CD14-positive monocyte (primary cell): ENCODE measurements around the gene ARL15. TPM values are rescaled to one million over a fixed set of nuclear protein-coding genes. Genes with fewer than 3 reads are reported as not detected.

Source experiments
- DNase-seq, 3 donors: peaks; one replicate each; pipeline ENCODE4 v3.0.0-alpha.2; 2011 to 2022
- H2AFZ ChIP-seq: 2 replicates; pipeline ENCODE4 v1.6.0; 2012; ENCODE audit warnings: mild to moderate bottlenecking, low read depth, low read length, inconsistent platforms; ENCODE audit not compliant: insufficient read depth, poor library complexity, severe bottlenecking
- H3K27ac ChIP-seq, 2 donors: 1 replicate in 1 of 2; 2 replicates in 1 of 2; pipeline ENCODE4 v1.5.1; 2012 to 2013; ENCODE audit warnings: low read length in 2 of 2, control low read depth in 1 of 2, inconsistent platforms in 1 of 2, low read depth in 1 of 2, mild to moderate bottlenecking in 1 of 2
- H3K27me3 ChIP-seq, 2 donors: one replicate each; pipeline versions ENCODE4 v1.6.0 to v1.6.1; 2011 to 2013; ENCODE audit warnings: low read length in 2 of 2; ENCODE audit not compliant: control insufficient read depth in 2 of 2, insufficient read depth in 2 of 2
- H3K36me3 ChIP-seq, 2 donors: replicated peaks in 1 of 2; 1 replicate in 1 of 2; 2 replicates in 1 of 2; pipeline versions ENCODE4 v1.5.1 to v1.6.1; 2012 to 2013; ENCODE audit warnings: low read length in 2 of 2, control low read depth in 1 of 2, inconsistent platforms in 1 of 2, mild to moderate bottlenecking in 1 of 2; ENCODE audit not compliant: insufficient read depth in 2 of 2, control insufficient read depth in 1 of 2
- H3K4me1 ChIP-seq, 2 donors: 1 replicate in 1 of 2; 2 replicates in 1 of 2; pipeline versions ENCODE4 v1.5.1 to v1.6.1; 2012 to 2013; ENCODE audit warnings: low read length in 2 of 2, control low read depth in 1 of 2, inconsistent platforms in 1 of 2, mild to moderate bottlenecking in 1 of 2, moderate library complexity in 1 of 2; ENCODE audit not compliant: insufficient read depth in 2 of 2, control insufficient read depth in 1 of 2
- H3K4me2 ChIP-seq: replicated peaks from 2 replicates; pipeline ENCODE3; 2012; ENCODE audit warnings: low read length, moderate library complexity, mild to moderate bottlenecking; ENCODE audit not compliant: poor library complexity, severe bottlenecking; ENCODE audit errors: extremely low read depth
- H3K4me3 ChIP-seq, 3 experiments: fragments of 200-600 bp in 1 of 3; sonication (generic) in 1 of 3; replicated peaks in 1 of 3; 1 replicate in 2 of 3; 2 replicates in 1 of 3; pipeline ENCODE4 v1.5.1; 2011 to 2013; ENCODE audit warnings: low read length in 3 of 3, mild to moderate bottlenecking in 3 of 3, control low read depth in 2 of 3, low read depth in 2 of 3, inconsistent platforms in 1 of 3, moderate library complexity in 1 of 3
- H3K79me2 ChIP-seq: 2 replicates; pipeline ENCODE4 v1.6.0; 2012; ENCODE audit warnings: mild to moderate bottlenecking, control low read depth, inconsistent platforms, low read length, moderate library complexity; ENCODE audit not compliant: insufficient read depth
- H3K9ac ChIP-seq: 2 replicates; pipeline ENCODE4 v1.6.0; 2017; ENCODE audit warnings: low read length, mild to moderate bottlenecking; ENCODE audit not compliant: insufficient read depth, poor library complexity, severe bottlenecking
- H3K9me3 ChIP-seq, 2 donors: replicated peaks in 1 of 2; 1 replicate in 1 of 2; 2 replicates in 1 of 2; pipeline versions ENCODE4 v1.5.1 to v1.6.1; 2012 to 2013; ENCODE audit warnings: low read length in 2 of 2, control low read depth in 1 of 2; ENCODE audit not compliant: control insufficient read depth in 1 of 2, insufficient read depth in 1 of 2
- H4K20me1 ChIP-seq: 2 replicates; pipeline ENCODE4 v1.6.0; 2012; ENCODE audit warnings: mild to moderate bottlenecking, low read length, control low read depth, moderate library complexity; ENCODE audit not compliant: insufficient read depth
- H3K27ac Mint-ChIP-seq, 7 donors: one replicate each; pipeline ENCODE4 v1.8.0; 2020; ENCODE audit warnings: mild to moderate bottlenecking in 7 of 7, mixed read lengths in 7 of 7, moderate library complexity in 6 of 7, inconsistent platforms in 2 of 7
- H3K27me3 Mint-ChIP-seq, 3 donors: one replicate each; pipeline ENCODE4 v1.8.0; 2021 to 2022; ENCODE audit warnings: low read depth in 3 of 3, mild to moderate bottlenecking in 3 of 3, mixed read lengths in 3 of 3, moderate library complexity in 3 of 3, inconsistent platforms in 1 of 3
- H3K36me3 Mint-ChIP-seq, 2 donors: one replicate each; pipeline ENCODE4 v1.8.0; 2020; ENCODE audit warnings: mixed read lengths in 2 of 2, inconsistent platforms in 1 of 2, mild to moderate bottlenecking in 1 of 2
- H3K4me1 Mint-ChIP-seq: one replicate; pipeline ENCODE4 v1.8.0; 2020; ENCODE audit warnings: mild to moderate bottlenecking, mixed read lengths
- H3K4me3 Mint-ChIP-seq, 2 donors: one replicate each; pipeline ENCODE4 v1.8.0; 2020; ENCODE audit warnings: mild to moderate bottlenecking in 2 of 2, mixed read lengths in 2 of 2, moderate library complexity in 1 of 2
- H3K9me3 Mint-ChIP-seq, 7 donors: one replicate each; pipeline ENCODE4 v1.8.0; 2020 to 2022; ENCODE audit warnings: mixed read lengths in 7 of 7, mild to moderate bottlenecking in 6 of 7, moderate library complexity in 6 of 7, inconsistent platforms in 2 of 7
- WGBS: methylation state at CpG from one replicate; pipeline ENCODE4 v1.1.5; 2013; ENCODE audit warnings: missing lambda C conversion rate; ENCODE audit not compliant: insufficient coverage; 5-methylcytosine and 5-hydroxymethylcytosine counted together
- intact Hi-C, 2 donors: fragments of 100-400 bp; cut with micrococcal nuclease; formaldehyde crosslinking; loops; one replicate each; pipeline versions ENCODE4 v1.15.0 to v1.15.1; 2023
- polyA plus RNA-seq, 3 donors: library from polyadenylated mRNA; depleted of rRNA in 1 of 3; unstranded in 2 of 3; stranded (reverse) in 1 of 3; fragments of 300-500 nt in 2 of 3; fragments of >200 nt in 1 of 3; fragmentation: Illumina TruSeq in 2 of 3; gene quantifications; 1 replicate in 2 of 3; 2 replicates in 1 of 3; pipeline ENCODE4 v1.2.3, GENCODE V29; 2012 to 2021
- TF ChIP-seq, protein P1 (sequence below): fragments of 200-600 bp; IDR thresholded peaks from one replicate; pipeline ENCODE4 v1.8.0; 2022; ENCODE audit warnings: antibody characterized with exemption, mild to moderate bottlenecking

ARL15 gene
- polyA plus RNA-seq, 3 donors = 10.5 to 27.6 (median 18.0) TPM

DNA sequence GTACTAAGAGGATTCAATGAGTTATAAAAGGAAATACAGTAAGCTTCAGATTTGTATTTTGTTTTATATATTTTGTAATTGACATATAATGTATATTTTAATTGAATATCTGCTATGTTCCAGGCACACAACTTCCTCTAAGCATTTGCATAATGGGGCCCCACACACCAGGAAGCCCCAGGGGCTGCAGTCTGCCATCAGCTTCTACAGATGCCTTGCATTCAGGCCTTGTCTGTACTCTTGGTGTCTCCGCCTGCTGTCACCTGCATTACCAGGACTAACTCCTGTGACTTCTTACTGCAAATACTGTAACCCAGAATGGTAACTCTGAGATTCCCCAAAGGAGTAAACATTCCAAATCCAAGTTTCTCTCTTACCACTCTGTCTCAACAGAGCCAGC lies 20.6 kb downstream of the ARL15 start:
- no peak overlapping the region for H2AFZ ChIP-seq
- peaks cover 81% of the 10 kb centered on the region for H3K79me2 ChIP-seq
- H3K4me1 ChIP-seq = no peaks in the 10 kb centered on the region
- H3K27me3 Mint-ChIP-seq = peaks cover 0 to 3% (median 1%) of the 10 kb centered on the region in 3 donors
- 100% methylated on average over 1 of the region's 1 CpG for WGBS
- H3K27me3 ChIP-seq = no peaks in the 10 kb centered on the region
- H3K9ac ChIP-seq = no peak overlapping the region
- H3K27ac ChIP-seq = no peak overlapping the region
- H3K4me3 Mint-ChIP-seq = no peak overlapping the region
- H3K4me2 ChIP-seq = no peak overlapping the region
- peaks cover 0 to 10% of the 10 kb centered on the region in 2 donors for H3K36me3 Mint-ChIP-seq
- no peak overlapping the region for H3K4me3 ChIP-seq
- peaks cover 85% of the 10 kb centered on the region for H4K20me1 ChIP-seq
- DNase-seq = no peak
- no peaks in the 10 kb centered on the region for H3K36me3 ChIP-seq
- peaks cover 0 to 4% of the 10 kb centered on the region in 2 donors for H3K9me3 ChIP-seq
- H3K27ac Mint-ChIP-seq = no peak overlapping the region
- peaks cover 0 to 9% (median 4%) of the 10 kb centered on the region in 7 donors for H3K9me3 Mint-ChIP-seq
- peaks cover 8% of the 10 kb centered on the region for H3K4me1 Mint-ChIP-seq
- TF ChIP-seq, protein P1, sequence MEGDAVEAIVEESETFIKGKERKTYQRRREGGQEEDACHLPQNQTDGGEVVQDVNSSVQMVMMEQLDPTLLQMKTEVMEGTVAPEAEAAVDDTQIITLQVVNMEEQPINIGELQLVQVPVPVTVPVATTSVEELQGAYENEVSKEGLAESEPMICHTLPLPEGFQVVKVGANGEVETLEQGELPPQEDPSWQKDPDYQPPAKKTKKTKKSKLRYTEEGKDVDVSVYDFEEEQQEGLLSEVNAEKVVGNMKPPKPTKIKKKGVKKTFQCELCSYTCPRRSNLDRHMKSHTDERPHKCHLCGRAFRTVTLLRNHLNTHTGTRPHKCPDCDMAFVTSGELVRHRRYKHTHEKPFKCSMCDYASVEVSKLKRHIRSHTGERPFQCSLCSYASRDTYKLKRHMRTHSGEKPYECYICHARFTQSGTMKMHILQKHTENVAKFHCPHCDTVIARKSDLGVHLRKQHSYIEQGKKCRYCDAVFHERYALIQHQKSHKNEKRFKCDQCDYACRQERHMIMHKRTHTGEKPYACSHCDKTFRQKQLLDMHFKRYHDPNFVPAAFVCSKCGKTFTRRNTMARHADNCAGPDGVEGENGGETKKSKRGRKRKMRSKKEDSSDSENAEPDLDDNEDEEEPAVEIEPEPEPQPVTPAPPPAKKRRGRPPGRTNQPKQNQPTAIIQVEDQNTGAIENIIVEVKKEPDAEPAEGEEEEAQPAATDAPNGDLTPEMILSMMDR = no peak
- intact Hi-C loops = no loop called here

DNA sequence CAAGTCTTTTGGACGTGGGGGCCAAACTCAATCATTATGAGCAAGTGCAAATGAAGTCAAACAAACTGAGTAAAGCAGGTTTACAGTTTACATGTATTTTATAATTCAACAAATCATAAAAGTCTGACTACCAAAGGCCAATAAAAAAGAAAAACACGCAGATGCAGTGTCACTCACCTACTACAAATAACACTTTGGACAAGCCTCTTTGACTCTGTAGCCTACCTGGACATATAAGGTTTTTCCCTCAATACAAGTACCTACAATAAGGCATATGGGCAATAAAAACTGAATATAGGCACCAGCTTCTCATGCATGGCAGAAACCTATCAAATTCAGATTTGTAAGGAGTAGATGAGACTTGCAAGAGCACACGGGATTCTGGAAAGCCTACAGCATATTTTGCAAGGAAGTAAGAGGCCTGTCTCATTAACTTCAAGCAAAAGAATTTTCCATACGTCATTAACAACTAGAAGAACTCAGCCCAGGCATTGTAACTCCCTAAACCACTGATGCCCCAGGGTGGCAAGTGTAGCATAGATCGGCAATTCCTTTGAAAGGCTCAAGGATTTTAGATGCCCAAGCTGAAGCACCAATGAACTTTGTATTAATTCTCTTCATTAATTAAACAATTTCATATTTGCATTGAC lies 21.7 kb downstream of the ARL15 start:
- H2AFZ ChIP-seq = no peak overlapping the region
- no peaks in the 10 kb centered on the region for H3K27me3 ChIP-seq
- no peak for DNase-seq
- no peaks in the 10 kb centered on the region for H3K36me3 ChIP-seq
- TF ChIP-seq, protein P1 = no peak
- Mint-ChIP-seq H3K27me3 (peaks cover 0 to under 1% (median 0%) of the 10 kb centered on the region in 3 donors), H3K4me3 (no peak overlapping the region), H3K27ac (no peak overlapping the region), H3K36me3 (peaks cover 0 to 7% of the 10 kb centered on the region in 2 donors), H3K9me3 (peaks cover 2 to 9% (median 4%) of the 10 kb centered on the region in 7 donors), H3K4me1 (peaks cover 6% of the 10 kb centered on the region)
- H3K79me2 ChIP-seq = peaks cover 71% of the 10 kb centered on the region
- H3K4me2 ChIP-seq = no peak overlapping the region
- no peaks in the 10 kb centered on the region for H3K4me1 ChIP-seq
- H3K4me3 ChIP-seq = no peak overlapping the region
- no peak overlapping the region for H3K27ac ChIP-seq
- H3K9me3 ChIP-seq = peaks cover 0 to 4% of the 10 kb centered on the region in 2 donors
- no peak overlapping the region for H3K9ac ChIP-seq
- 86% methylated on average over 1 of the region's 5 CpGs for WGBS
- H4K20me1 ChIP-seq = peaks cover 84% of the 10 kb centered on the region
- intact Hi-C loops = no loop called here
